OCI-LY1 (cell line): ENCODE data around the gene FBXO10.

Experiments
- H2AFZ ChIP-seq: fragments of 200-600 bp; sonication (generic), shearing (Covaris generic); 2 replicates; pipeline ENCODE4 v1.6.0; 2014; ENCODE audit warnings: antibody characterized with exemption, mild to moderate bottlenecking, low read length
- H3F3A ChIP-seq: fragments of 200-600 bp; sonication (generic), shearing (Covaris generic); 2 replicates; pipeline ENCODE4 v1.6.0; 2014; ENCODE audit warnings: mild to moderate bottlenecking, antibody characterized with exemption, low read length, moderate library complexity; ENCODE audit not compliant: insufficient read depth
- H3K27ac ChIP-seq: fragments of 200-600 bp; sonication (generic); 2 replicates; pipeline ENCODE4 v1.5.1; 2014; ENCODE audit warnings: low read length, mixed run types, mild to moderate bottlenecking, low read depth; ENCODE audit not compliant: poor library complexity, severe bottlenecking
- H3K27me3 ChIP-seq: fragments of 200-600 bp; sonication (generic); 2 replicates; pipeline ENCODE4 v1.6.0; 2014; ENCODE audit warnings: antibody characterized with exemption, mild to moderate bottlenecking, low read length, moderate library complexity; ENCODE audit not compliant: insufficient read depth
- H3K36me3 ChIP-seq: fragments of 200-600 bp; sonication (generic); 2 replicates; pipeline ENCODE4 v1.6.1; 2014; ENCODE audit warnings: mild to moderate bottlenecking, antibody characterized with exemption, low read length, moderate library complexity, mixed read lengths; ENCODE audit not compliant: insufficient read depth
- H3K4me1 ChIP-seq: fragments of 200-600 bp; sonication (generic); 2 replicates; pipeline ENCODE4 v1.5.1; 2014; ENCODE audit warnings: mild to moderate bottlenecking, low read length, moderate library complexity; ENCODE audit not compliant: insufficient read depth, severe bottlenecking
- H3K4me2 ChIP-seq: fragments of 200-600 bp; sonication (generic), shearing (Covaris generic); 2 replicates; pipeline ENCODE4 v1.6.1; 2014; ENCODE audit warnings: low read length
- H3K4me3 ChIP-seq: fragments of 200-600 bp; sonication (generic); 2 replicates; pipeline ENCODE4 v1.5.1; 2014; ENCODE audit warnings: low read length, low read depth, mild to moderate bottlenecking, mixed read lengths; ENCODE audit not compliant: poor library complexity, severe bottlenecking
- H3K79me2 ChIP-seq: fragments of 200-600 bp; shearing (Covaris generic); 2 replicates; pipeline ENCODE4 v1.6.1; 2016; ENCODE audit warnings: mixed run types, low read length, mixed read lengths; ENCODE audit not compliant: insufficient read depth
- H3K9ac ChIP-seq: fragments of 200-600 bp; sonication (generic), shearing (Covaris generic); 2 replicates; pipeline ENCODE4 v1.6.1; 2014; ENCODE audit warnings: mild to moderate bottlenecking, low read length, mixed read lengths
- H3K9me2 ChIP-seq: fragments of 200-600 bp; sonication (generic), shearing (Covaris generic); 2 replicates; pipeline ENCODE4 v1.6.1; 2014; ENCODE audit warnings: low read depth, mild to moderate bottlenecking, low read length, mixed read lengths
- H3K9me3 ChIP-seq: fragments of 200-600 bp; shearing (Covaris generic); 2 replicates; pipeline ENCODE4 v1.6.1; 2014; ENCODE audit warnings: low read length, mixed read lengths
- H4K20me1 ChIP-seq: fragments of 200-600 bp; sonication (generic), shearing (Covaris generic); 2 replicates; pipeline ENCODE4 v1.6.0; 2016; ENCODE audit warnings: mild to moderate bottlenecking, low read length; ENCODE audit not compliant: insufficient read depth
- CTCF ChIP-seq: fragments of 200-600 bp; sonication (generic), shearing (Covaris generic); IDR thresholded peaks from 2 replicates; pipeline ENCODE4 v1.5.1; 2017; ENCODE audit warnings: mild to moderate bottlenecking, antibody characterized with exemption, low read length, moderate library complexity, mixed read lengths
- EZH2 ChIP-seq: fragments of 200-600 bp; sonication (generic), shearing (Covaris generic); IDR thresholded peaks from 2 replicates; pipeline ENCODE4 v1.8.0; 2017; ENCODE audit warnings: borderline replicate concordance, mixed run types, mild to moderate bottlenecking, antibody characterized with exemption, low read length, moderate library complexity, mixed read lengths

Gene FBXO10

GRCh38 chr9:37562826-37563225, 13.4 kb downstream of the FBXO10 start:
- 0 out of 2 replicates have a peak, but pooled peaks cover 5% of the 10 kb centered on the region for H3K79me2 ChIP-seq
- H3K4me3 ChIP-seq, result no peak overlapping the region
- no peak overlapping the region for H3K4me2 ChIP-seq
- H3F3A ChIP-seq, result peaks cover 7% of the 10 kb centered on the region; the same call in 1 of the 2 replicates
- H3K9ac ChIP-seq, result no peak overlapping the region
- no peak overlapping the region for H2AFZ ChIP-seq
- peaks cover 56% of the 10 kb centered on the region for H3K4me1 ChIP-seq
- H3K36me3 ChIP-seq, result peaks cover 65% of the 10 kb centered on the region
- H4K20me1 ChIP-seq, result no peaks in the 10 kb centered on the region
- no peaks in the 10 kb centered on the region for H3K9me2 ChIP-seq
- TF ChIP-seq EZH2 (no peak), CTCF (no peak)
- peaks cover 18% of the 10 kb centered on the region for H3K9me3 ChIP-seq
- no peaks in the 10 kb centered on the region for H3K27me3 ChIP-seq
- H3K27ac ChIP-seq, result peak overlapping the region; percentile 90

DNA sequence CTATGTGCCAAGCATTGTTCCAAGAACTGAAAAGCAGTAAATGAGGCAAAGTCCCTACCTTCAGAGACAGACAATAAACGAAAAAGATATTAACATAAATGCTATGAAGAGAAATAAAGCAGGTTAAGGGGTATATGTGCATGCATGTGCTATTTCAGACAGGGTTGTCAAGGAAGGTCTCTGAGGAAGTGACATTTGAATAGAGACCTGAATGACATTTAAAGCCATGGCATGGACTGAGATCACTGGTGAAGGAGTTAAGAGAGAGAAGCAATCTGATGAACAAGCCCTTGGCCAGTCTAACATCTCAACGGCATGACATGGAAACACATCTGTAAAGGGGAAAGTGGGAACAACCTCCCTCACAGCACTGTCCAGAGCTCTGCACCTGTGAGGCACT, 14.5 kb downstream of the FBXO10 start:
- peak overlapping the region; percentile 40 for H3K4me2 ChIP-seq
- H3K4me1 ChIP-seq, result peaks cover 45% of the 10 kb centered on the region
- H3K36me3 ChIP-seq, result peaks cover 77% of the 10 kb centered on the region
- H3K9ac ChIP-seq, result peak overlapping the region; percentile 54; the same call in 1 of the 2 replicates
- peak overlapping the region; percentile 90 for H3K27ac ChIP-seq
- no peaks in the 10 kb centered on the region for H3K9me2 ChIP-seq
- H3F3A ChIP-seq, result peaks cover 5% of the 10 kb centered on the region; the same call in 1 of the 2 replicates
- H3K27me3 ChIP-seq, result no peaks in the 10 kb centered on the region
- TF ChIP-seq EZH2 (no peak), CTCF (no peak)
- H3K9me3 ChIP-seq, result peaks cover 18% of the 10 kb centered on the region
- H3K79me2 ChIP-seq, result 0 out of 2 replicates have a peak, but pooled peaks cover 5% of the 10 kb centered on the region
- H2AFZ ChIP-seq, result no peak overlapping the region
- no peaks in the 10 kb centered on the region for H4K20me1 ChIP-seq
- peak overlapping the region; percentile 27 for H3K4me3 ChIP-seq

DNA sequence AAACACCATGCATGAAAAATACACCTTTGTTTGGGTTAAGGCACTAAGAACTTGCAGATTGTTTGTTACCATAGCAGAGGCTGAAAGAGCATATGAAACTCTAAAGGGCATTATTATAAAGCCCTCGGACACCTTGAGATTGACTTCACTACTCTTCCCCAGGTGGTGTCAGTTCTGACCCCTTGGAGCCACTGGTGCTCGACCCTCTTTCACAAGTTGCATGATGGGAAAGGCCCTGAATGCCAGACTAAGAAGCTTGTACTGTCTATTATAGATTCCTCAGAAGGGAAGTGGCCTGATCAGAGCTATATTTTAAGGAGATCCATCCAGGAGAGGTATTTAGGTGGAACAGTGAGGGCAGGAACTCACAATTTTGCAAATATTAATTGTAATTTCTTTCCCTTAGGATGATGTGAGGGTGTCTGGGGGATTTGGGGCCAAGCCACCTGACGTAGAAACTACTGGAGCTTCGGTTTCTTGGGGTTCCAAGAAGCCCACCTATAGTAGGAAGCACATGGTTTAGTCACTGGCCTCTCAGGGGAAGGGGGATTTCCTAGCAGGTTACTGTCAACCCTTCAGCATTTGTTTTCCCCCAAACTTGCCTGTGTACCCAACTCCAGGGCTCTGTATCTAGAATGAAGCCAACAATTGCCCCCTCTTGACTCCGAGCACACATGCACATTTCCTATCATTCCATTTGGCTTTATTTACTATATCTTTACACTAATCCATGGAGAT, 16.2 kb downstream of the FBXO10 start:
- H2AFZ ChIP-seq, result no peak overlapping the region
- peaks cover 28% of the 10 kb centered on the region for H3K4me1 ChIP-seq
- H3K9me2 ChIP-seq, result no peaks in the 10 kb centered on the region
- no peaks in the 10 kb centered on the region for H3K27me3 ChIP-seq
- no peaks in the 10 kb centered on the region for H3F3A ChIP-seq
- TF ChIP-seq EZH2 (no peak), CTCF (no peak)
- H3K9me3 ChIP-seq, result peaks cover 18% of the 10 kb centered on the region
- H3K9ac ChIP-seq, result no peak overlapping the region
- no peak overlapping the region for H3K4me3 ChIP-seq
- H4K20me1 ChIP-seq, result no peaks in the 10 kb centered on the region
- H3K4me2 ChIP-seq, result no peak overlapping the region
- 0 out of 2 replicates have a peak, but pooled peaks cover 5% of the 10 kb centered on the region for H3K79me2 ChIP-seq
- H3K27ac ChIP-seq, result peak overlapping the region; percentile 52
- H3K36me3 ChIP-seq, result peaks cover 75% of the 10 kb centered on the region
